ENCODE measurements around the gene VWDE.
"Not testable (repeated sequence)": the region's sequence is repeated elsewhere in the genome, so short reads cannot be mapped to it uniquely, and the experiment has no call there.

VWDE gene

DNA sequence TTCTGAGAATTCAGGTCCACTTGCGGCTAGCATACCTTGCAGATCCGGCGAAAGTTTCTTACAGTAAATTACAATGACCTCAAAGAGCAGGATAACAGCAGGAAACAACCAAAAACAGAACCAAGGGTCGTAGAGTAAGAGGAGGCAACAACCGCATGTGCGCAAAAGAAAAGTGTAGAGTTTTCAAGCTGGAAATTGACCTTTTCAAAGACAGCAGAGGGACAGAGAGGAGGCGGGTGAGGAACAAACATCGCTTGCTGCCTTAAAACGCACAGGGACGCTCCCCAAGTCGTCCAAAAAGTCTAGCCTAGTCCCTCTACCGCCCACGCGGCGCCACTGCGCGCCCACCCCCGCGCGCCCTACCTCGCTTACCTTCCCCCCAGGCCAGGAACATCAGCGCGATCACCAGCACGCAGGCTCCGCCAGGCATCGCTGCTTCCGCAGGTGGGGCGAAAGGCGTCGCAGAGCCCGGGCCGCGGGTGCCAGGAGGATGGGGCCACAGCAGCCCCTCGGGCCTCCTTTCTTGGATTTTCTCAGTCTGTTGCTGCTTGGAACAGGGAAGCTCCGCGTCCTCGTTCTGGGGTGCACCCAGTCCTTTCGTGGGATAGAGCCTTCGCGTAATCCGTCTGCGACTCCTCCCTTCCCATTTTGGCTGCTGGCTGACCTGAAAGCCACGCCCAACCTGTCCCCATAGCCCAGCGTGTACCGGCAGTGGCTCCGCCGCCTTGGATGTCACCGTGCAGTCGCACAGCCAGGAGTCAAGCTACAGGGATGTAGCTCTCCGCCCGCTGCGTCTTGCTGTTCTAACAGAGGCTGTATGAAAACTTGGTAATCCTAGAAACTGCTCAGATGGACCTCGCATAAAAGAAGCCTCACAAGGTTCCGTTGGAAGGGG is at the start of gene VWDE:
Gene VWDE (minus strand): TSS at position 579 of the 895 bp plus-strand sequence. CDS start 149 bp downstream, at position 430.
- peak; percentile 58 for DNase-seq

DNA sequence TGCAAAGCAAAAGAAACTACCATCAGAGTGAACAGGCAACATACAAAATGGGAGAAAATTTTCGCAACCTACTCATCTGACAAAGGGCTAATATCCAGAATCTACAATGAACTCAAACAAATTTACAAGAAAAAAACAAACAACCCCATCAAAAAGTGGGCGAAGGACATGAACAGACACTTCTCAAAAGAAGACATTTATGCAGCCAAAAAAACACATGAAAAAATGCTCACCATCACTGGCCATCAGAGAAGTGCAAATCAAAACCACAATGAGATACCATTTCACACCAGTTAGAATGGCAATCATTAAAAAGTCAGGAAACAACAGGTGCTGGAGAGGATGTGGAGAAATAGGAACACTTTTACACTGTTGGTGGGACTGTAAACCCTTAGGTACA is 49.5 kb upstream of the VWDE start:
- not testable (repeated sequence) for DNase-seq

DNA sequence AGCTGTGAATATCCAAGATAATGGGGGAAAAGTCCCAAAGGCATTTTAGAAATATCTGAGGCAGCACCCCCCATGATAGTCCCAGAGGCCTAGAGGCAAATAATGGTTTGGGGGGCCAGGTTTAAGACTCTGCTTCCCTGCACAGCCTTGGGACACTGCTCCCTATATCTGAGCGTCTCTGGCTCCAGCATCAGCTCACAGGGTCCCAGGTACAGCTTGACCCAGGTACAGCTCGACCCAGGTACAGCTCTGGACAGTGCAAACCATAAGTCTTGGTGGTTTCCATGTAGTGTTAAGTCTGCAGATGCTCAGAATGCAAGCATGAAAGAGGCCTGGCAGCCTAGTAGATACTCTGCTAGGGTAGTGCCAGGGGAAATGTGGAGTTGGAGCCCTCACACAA is 47.0 kb upstream of the VWDE start:
- DNase-seq, result no peak

DNA sequence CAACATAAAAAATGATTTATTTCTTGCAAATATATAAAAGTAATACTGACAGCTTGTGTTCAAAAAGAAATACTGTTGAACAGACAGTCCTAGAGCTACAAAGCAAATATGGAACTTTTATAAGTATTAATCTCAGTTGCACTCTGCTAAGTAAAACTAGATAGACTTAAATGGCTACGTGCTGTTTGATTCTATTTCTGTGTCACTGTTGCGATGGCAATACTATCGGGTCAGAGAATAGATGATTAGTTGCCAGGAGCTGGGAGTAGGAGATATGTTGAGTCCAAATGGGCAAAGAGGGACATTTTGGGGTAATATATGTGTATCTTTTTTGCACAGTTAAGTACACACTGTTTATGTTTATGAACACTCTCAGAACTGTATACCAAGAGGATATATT is 41.1 kb upstream of the VWDE start:
- no peak for DNase-seq

DNA sequence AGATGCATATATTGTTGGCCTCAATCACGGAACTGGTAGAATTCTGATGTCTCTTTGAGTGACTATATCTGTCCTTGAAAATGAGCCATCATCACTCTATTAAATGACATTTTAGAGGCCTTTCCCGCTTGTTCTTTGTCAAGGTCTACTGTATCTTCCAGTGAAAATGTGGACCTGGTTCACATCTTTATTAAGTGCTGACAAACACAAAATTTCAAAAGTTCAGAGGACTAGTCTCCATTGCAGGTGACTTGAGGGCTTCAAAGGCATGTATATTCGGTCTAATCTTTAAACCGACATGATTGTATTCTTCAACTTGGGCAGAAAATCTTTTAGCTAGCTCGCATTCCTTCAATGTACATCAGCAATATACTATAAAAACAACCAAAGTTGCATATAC is 36.6 kb upstream of the VWDE start:
- DNase-seq, result no peak

DNA sequence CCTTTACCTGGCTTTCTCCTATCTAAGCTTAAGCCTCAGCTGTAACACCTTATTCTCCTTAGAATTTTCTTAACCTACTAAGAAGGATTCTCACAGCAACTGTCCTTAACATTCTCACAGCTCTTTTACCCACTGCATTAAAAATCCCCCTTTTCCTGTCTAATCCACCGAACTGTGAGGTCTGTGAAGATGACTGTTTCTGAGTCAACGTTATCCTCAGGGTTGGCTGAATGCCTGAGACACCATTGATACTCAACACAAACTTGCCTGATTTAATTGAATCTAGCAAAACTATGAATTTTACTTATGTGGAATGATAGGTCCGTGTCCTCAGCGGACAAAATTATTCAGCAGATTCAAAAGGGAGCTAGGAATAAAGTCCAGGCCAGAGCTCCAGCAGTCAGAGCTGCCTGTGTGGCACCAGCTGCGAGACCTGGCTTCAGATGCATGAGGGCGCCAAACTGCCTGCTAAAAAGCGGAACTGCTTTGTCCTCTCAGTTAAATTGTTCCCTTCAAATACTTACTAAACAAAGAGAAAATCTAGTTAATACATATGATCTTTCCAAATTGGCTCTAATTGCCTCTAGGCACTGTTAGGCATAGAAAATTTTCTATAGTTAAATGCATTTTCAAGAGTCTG is 33.4 kb upstream of the VWDE start:
- DNase-seq, result no peak

DNA sequence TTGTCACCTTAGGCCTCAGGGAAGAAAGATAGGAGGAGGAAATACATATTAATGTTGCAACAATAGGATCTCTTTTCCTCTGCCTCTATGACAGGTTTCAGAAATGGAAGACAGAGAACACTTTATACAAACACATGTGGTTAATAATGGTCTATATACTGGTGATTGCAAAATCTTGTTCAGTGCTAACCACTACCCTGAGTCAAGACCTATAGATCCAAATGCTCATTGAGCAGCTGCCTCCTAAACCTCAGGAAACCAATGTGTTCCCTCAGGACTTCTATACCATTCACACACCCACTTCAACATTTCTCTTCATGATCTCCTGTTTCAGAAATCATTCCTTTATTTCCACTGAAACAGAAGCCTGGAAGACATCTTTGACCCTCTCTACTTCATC is 32.5 kb upstream of the VWDE start:
- no peak for DNase-seq

DNA sequence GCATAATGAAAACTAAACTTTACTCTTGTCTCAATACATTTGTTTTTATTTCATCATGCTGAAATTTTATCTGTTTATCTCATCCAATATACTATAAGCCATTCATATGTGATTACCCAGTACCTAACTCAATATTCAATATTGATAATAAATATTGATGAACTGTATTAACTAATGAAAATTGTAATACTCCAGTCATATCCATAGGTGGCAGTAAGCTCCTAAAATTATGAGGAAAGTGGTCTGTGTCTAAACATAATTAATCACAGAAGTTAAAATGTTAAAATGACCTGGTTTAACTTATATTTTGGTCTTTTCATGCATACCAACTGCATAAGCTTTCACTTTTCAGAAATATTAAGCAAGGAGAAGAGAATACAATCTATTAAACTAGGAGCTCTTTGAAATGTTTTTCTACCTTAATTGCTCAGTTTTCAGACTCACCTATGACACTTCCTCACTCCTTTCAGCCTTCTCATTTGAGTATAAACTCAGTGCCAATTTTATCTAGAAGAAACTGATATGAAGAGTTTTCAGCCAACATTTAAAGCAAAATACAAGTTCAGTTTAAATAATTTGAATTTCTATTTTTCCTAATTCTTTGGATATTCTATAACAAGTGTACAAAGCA is 30.5 kb upstream of the VWDE start:
- DNase-seq, result no peak

DNA sequence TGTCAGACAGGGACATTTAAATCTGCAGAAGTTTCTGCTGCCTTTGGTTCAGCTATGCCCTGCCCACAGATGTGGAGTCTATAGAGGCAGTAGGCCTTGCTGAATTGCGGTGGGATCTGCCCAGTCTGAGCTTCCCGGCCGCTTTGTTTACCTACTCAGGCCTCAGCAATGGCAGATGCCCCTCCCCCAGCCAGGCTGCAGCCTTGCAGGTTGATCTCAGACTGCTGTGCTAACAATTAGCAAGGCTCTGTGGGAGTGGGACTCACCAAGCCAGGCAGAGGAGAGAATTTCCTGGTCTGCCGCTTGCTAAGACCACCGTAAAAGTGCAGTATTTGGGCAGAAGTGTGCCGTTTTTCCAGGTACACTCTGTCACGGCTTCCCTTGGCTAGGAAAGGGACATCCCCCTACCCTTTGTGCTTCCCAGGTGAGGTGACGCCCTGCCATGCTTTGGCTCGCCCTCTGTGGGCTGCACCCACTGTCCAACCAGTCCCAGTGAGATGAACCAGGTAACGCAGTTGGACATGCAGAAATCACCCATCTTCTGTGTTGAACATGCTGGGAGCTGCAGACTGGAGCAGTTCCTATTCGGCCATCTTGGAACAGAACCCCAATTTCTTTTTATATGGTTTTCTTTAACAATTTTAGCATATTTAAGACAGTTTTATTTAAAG is 28.4 kb upstream of the VWDE start:
- DNase-seq, result no peak

DNA sequence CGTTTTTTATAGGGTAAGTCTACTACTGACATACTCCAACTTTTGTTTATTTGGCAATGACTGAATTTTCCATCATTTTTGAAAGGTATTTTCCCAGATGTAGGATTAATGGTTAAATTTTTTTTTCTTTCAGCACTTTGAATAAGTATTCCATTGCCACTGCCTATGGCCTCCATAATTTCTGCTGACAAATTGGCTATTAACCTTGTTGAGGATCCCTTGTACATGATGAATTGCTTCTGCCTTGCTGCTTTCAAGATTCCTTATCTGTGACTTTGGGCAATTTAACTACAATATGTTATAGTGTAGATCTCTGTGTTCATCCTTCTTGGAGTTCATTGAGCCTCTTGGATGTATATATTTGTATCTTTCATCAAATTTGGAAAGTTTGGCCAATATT is 21.6 kb upstream of the VWDE start:
- no peak for DNase-seq

DNA sequence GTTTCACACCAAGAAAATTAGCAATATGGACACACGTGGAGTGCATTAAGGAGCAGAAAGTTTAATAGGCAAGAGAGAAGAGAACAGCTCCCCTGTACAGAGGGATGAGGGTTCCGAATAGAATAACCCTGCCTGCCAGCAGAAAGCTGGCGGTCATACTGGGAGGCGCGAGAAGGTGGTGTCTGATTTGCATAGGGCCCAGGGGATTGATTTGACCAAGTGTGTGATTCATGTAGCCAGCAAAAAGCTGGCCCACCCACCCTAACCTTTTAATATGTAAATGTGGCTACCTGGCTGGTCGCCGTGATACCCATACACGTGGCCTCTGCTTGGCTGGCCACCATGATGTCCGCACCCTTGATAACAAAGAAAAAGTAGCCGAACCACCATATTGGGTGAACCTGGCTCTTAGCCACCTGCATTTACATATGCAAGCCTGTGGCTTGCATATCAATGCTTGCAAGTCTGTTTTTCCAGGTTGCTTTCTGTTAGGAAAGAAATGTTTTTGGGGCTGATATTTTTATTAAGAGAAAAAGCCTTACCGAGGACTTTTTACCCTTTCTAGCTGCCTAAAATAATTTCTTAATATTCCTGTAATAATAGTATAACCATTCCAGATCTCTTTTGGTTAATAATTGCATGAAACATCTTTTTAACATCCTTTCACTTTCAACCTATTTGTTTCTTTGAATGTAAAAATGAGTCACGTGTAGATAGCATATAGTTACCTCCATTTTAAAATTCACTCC is 20.5 kb upstream of the VWDE start:
- no peak for DNase-seq

DNA sequence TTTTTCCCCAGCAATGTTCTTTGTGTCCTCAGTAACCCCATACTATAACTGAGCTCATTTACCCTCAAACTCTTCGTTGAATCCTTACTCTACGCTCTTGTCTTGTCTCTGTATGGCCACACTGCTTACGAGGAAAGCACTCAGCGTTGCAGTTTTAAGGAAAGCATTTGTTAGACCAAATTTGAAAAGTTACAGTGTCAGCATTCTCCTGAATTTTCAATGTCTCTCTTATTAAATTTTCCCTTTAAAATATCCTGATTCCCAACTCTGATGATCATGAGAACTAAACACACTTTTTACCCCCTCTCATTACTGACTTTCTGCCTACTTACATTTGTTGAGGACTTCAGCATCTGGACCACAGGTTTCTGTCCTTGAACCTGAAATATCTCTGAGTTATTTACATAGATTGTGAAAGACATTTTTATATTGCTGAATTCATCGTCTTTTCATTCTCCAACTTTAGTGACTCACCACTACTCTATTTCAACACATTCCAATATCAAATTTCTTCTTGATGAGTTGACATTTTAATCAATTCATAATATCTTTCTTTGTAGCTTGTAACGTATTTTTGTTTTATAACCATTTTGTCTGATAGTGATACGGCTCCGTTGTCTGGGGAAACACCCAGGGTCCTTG is 19.8 kb upstream of the VWDE start:
- no peak for DNase-seq

DNA sequence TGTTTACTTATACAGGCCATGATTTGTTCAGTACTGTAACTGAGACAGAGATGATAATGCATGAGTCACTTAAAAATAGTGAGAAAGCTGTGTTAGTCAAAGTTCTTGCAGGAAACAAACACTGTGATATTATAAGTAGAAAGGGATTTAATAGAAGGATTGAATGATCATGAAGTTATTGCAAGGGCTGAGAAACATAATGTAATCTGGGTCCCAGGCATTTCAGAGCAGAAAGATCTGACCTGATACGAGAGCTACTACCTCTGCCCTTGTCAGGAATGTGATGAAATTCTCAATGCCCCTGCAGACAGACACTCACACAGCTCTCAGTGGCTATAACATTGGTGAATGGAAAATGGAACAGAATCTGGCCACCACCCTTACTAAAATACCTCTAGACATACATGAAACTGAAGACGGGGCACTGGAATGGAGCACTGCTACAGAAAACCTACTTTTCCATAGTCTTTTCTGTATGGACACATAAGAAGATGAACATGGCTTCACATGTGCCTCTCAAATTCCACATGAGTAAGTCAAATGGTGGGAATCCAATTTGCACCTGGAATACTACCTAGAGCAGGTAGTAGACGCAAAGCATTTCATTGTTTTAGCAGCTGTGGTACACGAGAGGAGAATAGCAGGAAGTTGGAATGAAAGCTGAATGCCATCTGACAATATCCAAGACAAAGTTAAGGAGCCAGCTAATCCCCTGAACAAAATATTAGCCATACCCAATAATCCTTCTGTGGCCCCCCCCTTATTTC is 19.1 kb upstream of the VWDE start:
- no peak for DNase-seq

DNA sequence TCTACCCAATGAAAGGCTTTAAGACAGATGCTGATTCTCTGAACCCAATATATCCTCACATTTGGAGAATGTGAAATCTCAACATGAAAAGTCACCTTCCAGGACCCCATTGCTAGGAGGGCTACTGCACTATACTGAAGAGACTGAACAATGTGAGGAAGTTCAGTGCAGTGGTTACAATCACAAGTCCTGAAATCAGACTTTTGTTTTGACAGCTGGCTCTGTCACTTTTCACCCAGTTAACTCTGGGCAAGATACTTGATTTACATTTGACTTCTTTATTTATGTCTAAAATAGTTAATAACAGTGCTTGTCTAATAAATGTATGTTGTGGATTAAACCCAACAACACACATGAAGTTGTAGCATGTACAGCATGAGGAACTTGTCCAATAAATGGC is 14.8 kb upstream of the VWDE start:
- DNase-seq, result no peak

DNA sequence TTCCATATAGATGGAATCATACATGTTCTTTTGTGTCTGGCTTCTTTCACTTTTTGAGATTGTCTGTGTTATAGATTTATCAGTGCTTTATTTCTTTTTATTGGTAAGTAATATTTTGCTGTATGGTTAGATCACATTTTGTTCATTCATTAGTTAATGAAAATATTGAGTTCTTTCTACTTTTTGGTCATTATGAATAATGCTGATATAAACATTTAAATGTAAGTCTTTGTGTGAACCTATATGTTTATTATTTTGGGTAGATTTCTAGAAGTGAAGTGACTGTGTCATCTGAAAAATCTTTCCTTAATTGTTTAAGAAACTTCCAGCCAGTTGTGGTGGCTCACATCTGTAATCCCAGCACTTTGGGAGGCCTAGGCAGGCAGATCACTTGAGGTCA is 11.4 kb upstream of the VWDE start:
- no peak for DNase-seq

DNA sequence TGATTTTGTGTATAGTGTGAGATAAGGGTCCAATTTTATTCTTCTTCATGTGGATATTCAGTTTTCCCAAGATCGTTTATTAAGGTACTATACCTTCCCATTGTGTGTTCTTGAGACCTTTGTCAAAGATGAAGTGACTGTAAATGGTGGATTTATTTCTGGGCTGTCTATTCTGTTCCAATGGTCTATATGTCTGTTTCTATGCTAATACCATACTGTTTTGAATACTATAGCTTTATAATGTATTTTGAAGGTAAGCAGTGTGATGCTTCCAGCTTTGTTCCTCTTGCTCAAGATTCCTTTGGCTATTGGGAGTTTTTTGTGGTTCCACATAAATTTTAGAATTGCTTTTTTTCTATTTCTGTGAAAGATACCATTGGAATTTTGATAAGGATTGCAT is 8.7 kb upstream of the VWDE start:
- no peak for DNase-seq

DNA sequence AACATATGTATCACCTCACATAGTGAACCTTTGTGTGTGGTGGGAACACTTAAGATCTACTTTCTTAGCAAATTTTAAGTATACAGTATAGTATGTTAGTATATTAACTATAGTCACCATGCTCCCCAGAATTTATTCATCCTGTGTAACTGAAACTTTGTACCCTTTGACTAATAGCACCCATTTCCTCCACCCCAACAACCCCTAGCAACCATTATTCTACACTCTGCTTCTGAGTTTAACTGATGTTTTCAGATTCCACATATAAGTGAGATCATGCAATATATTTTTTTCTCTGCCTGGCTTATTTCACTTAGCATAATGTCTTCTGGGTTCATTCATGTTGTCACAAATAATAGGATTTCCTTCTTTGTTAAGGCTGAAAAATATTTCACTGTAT is 6.9 kb upstream of the VWDE start:
- DNase-seq, result no peak

DNA sequence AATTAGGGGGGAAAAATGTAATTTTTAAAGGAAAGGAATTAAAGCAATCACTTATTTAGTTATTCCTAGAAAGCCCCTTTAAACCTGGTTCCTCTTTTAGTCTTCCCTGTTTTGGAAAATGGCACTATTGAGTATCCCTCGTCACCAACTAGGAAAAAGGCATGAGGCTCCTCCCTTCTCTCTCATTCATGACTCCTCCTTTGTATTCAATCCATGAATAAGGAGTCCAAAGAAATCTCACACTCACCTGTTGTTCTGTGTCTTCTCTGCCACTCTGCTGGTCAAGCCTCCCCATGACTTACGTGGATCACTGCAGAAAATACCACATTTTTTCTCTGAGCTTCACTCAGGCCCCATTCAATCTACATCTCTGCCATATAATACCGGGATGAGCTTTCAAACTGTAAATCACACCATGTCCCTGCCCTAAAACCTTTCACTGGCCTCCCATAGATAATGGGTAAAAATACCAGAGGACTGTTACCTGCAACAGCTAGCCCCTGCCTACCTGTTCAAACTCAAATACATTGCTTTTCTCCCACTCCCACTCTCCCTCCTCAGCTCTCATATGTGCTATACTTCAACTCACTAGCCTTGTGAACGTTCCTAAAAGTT is 5.5 kb upstream of the VWDE start:
- DNase-seq, result no peak

DNA sequence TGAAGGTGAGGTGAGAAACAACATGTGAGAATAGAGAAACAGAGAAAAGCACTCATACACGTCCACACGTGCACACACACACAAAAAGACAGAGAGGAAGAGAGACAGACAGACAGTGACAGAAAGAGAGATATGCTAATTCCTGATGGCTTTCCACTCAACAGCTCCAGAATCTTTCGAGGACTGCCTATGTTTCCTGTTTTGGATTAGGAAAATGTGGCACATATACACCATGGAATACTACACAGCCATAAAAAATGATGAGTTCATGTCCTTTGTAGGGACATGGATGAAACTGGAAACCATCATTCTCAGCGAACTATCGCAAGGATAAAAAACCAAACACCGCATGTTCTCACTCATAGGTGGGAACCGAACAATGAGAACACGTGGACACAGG is 4.0 kb upstream of the VWDE start:
- DNase-seq, result not testable (repeated sequence)

DNA sequence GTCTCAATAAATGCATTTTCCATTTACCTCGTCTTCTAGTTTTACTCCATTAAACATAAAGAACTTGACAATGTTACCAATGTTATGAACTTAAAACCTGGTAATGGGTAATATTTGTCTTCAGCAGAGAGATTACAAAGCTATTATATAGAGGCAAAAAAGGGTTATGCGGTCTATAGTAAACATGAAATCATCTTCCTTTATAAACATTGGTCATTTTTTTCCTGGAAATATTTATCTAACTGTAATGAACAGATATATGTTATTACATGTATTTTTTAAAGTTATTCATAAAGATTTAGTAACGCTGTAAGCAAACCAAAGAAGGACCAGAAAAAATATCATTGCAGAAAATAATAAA is 1.3 kb downstream of the VWDE start:
- DNase-seq, result no peak

All from stimulated activated CD4-positive, alpha-beta T cell treated with anti-CD3 and anti-CD28 coated beads, Interleukin-4, amount 100 ng/mL, for 24 hours (primary cell).